ENCODE measurements around the gene CRELD2.
"Not testable (repeated sequence)": the region's sequence is repeated elsewhere in the genome, so short reads cannot be mapped to it uniquely, and the experiment has no call there.

CRELD2 gene

GRCh38 chr22:49933236-49934159 is 15.1 kb downstream of the CRELD2 start:
- DNase-seq, result no peak

GRCh38 chr22:49934160-49934890 is 15.9 kb downstream of the CRELD2 start:
- no peak for DNase-seq

- DNase-seq, result no peak
Observed at GRCh38 chr22:49934891-49935557, 16.6 kb downstream of the CRELD2 start.

GRCh38 chr22:49935561-49935960 is 17.1 kb downstream of the CRELD2 start:
- DNase-seq, result no peak

- DNase-seq, result peak; percentile 48
Observed at GRCh38 chr22:49936018-49936972, 17.9 kb downstream of the CRELD2 start.

- no peak for DNase-seq
Observed at GRCh38 chr22:49936973-49937757, 18.7 kb downstream of the CRELD2 start.

GRCh38 chr22:49937758-49938564 is 19.5 kb downstream of the CRELD2 start:
- no peak for DNase-seq

GRCh38 chr22:49938565-49939136 is 20.2 kb downstream of the CRELD2 start:
- DNase-seq, result no peak

GRCh38 chr22:49941507-49942316 is 23.3 kb downstream of the CRELD2 start:
- no peak for DNase-seq

- no peak for DNase-seq
Observed at GRCh38 chr22:49942565-49943404, 24.4 kb downstream of the CRELD2 start.

GRCh38 chr22:49943405-49943765 is 25.0 kb downstream of the CRELD2 start:
- DNase-seq, result no peak

GRCh38 chr22:49943771-49944398 is 25.5 kb downstream of the CRELD2 start:
- no peak for DNase-seq

- DNase-seq, result no peak
Observed at GRCh38 chr22:49944399-49944891, 26.0 kb downstream of the CRELD2 start.

GRCh38 chr22:49945042-49945794 is 26.8 kb downstream of the CRELD2 start:
- DNase-seq, result not testable (repeated sequence)

- DNase-seq, result no peak
Observed at GRCh38 chr22:49946612-49947295, 28.3 kb downstream of the CRELD2 start.

GRCh38 chr22:49947296-49947622 is 28.8 kb downstream of the CRELD2 start:
- no peak for DNase-seq
